Glomerular visceral epithelial cell (primary cell): ENCODE data around the gene DEFB127.
"Not testable (repeated sequence)": the region's sequence is repeated elsewhere in the genome, so short reads cannot be mapped to it uniquely, and the experiment has no call there.

ENCODE experiments used
- DNase-seq: peaks from one replicate; pipeline ENCODE4 v3.0.0-alpha.2; 2016; ENCODE audit errors: extremely low spot score

Gene DEFB127, protein sequence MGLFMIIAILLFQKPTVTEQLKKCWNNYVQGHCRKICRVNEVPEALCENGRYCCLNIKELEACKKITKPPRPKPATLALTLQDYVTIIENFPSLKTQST

DNA sequence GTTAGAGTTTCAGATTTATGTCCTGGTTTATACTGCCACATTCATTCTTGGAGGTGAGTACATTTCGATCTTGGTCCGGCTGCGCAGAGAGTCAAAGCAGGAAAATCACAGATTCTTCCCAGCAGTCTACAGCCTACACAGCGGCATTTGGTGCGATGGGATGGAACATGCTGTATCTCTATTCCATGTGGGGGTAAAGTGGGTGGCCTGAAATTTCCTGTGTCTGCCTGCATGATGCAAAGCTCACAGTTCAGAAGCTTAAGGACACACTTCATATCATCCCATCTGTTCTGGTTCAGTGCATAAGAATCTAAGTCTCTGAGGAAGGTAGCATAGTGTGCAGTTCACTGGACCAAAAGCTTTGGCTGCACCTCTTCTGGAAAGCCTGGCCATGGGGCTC lies at the start of gene DEFB127:
DEFB127 (plus strand) TSS at position 301 of the 400 bp plus-strand sequence; CDS start at position 392, 91 bp downstream.
- no peak for DNase-seq

- DNase-seq: no peak
Measured at GRCh38 chr20:112396-112795, 44.9 kb upstream of the DEFB127 start.

GRCh38 chr20:117518-117917 lies 39.7 kb upstream of the DEFB127 start:
- DNase-seq: no peak

GRCh38 chr20:129786-130323 lies 27.4 kb upstream of the DEFB127 start:
- DNase-seq: not testable (repeated sequence)

DNA sequence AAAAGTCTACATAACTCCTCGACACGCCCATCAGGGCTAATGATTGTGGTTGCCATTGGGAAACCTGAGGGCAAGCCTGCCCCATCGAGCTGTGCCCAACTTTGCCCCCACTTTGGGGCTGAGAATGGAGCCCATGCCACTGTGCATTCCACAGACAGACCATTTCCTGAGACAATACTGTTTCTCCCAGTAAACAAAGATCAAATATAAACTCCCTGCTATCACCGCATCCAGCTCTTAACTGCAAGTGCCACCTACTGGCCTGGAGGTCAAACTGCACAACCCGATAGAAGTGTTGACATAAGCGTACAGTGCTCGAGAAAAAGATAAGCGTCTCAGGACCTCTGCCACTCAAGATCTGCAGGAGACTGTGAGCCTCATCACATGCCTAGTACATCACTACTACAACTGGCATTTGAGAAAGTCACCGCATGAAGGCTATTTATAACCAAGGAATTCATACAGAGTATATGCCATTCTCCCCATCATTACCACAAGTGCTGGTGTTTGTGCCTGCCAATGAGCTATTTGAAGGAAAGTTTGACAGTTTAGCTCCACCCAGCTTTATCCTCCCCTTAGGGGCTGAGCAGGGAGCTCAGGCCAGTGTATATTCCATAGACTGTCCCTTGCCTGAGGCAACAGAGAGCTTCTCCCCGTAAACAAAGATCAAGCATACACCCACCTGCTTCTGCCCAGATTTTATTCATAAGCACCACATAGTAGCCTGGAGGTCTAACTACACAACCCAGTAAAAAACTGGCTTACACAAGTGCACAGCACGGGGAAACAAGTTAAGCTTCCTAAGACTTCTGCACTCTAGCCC lies 19.4 kb upstream of the DEFB127 start:
- DNase-seq: peak; percentile 4

DNA sequence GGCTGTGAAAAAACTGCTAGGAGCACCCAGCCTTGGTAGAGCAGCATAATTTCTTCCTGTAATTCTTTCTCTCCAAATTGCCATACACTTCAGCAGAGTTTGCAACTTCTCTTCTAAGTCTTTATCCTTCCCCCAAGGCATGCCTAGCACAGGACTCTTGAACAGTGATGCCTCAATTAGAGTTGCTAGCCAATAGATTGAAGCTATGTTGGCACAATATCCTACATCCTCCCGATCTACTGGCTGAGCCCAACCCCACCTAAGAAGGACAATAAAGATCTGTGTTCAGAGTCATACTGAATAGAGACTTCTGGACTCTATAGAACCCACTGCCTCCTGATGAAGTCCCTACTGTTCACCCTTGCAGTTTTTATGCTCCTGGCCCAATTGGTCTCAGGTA lies 15.0 kb upstream of the DEFB127 start, which contains the start of gene DEFB126:
DEFB126 (plus strand) TSS at position 301 of the 400 bp plus-strand sequence; CDS start at position 340, 39 bp downstream.
- DNase-seq: no peak

- DNase-seq: no peak
Measured at GRCh38 chr20:145877-146276, 11.4 kb upstream of the DEFB127 start.

GRCh38 chr20:152131-152530 lies 5.1 kb upstream of the DEFB127 start:
- no peak for DNase-seq

- DNase-seq: no peak
Measured at GRCh38 chr20:164618-165017, 7.4 kb downstream of the DEFB127 start.

- DNase-seq: no peak
Measured at GRCh38 chr20:168876-169275, 11.6 kb downstream of the DEFB127 start.

DNA sequence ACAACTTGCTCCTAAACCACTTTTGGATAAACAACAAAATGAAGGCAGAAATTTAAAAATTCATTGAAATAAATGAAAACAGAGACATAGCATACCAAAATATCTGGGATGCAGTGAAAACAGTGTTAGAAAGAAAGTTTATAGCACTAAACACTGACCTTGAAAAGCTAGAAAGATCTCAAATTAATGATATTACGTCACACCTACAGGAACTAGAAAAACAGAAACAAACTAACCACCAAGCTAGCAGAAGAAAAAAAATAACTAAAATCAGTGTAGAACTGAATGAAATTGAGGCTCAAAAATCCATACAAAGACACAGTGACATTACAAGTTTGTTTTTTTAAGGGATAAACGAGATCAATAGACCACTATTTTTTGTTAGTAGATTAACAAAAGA lies 27.0 kb downstream of the DEFB127 start:
- no peak for DNase-seq

DNA sequence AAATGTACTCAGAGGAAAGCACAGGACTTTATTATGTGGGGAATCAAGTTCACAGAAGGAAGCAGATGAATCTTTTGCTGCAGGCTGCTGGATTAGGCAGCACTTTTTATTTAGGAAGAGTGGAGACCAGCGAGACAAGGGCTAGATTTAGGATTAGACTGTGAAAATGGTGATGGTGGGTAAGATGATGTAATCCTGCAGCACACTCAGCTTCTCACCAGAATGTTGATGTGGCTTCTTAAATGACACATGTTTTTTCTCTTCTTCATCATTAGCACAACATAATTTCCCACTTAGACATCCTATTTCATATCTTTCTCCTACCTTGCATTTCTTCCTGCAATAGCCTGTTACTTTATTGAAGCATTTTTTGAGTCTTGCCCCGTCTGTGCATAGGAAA lies 30.5 kb downstream of the DEFB127 start:
- DNase-seq: no peak

DNA sequence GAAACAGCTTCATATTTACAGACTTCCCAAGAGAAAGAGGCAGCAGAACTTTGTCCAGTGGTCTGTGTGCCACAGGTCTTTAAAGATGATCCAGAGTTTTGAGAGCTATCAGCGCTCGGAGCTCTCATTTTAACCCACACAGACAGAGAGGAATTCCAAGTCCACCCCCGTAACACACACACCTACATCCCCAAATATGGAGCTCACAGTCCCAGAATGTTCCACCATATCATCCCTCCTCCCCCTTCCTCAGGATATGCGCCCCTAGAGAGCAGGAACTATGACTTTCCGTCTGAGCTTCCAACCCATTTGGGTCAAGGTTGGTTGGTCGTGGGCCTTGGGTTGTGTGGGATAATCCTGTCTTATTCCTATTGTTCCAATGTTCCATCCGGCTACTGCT lies 32.4 kb downstream of the DEFB127 start, which contains the start of gene DEFB128:
DEFB128 (minus strand) TSS at position 101 of the 400 bp plus-strand sequence; CDS start at position 13, 88 bp downstream.
- DNase-seq: no peak

- no peak for DNase-seq
Measured at GRCh38 chr20:198225-198624, 41.0 kb downstream of the DEFB127 start.

DNA sequence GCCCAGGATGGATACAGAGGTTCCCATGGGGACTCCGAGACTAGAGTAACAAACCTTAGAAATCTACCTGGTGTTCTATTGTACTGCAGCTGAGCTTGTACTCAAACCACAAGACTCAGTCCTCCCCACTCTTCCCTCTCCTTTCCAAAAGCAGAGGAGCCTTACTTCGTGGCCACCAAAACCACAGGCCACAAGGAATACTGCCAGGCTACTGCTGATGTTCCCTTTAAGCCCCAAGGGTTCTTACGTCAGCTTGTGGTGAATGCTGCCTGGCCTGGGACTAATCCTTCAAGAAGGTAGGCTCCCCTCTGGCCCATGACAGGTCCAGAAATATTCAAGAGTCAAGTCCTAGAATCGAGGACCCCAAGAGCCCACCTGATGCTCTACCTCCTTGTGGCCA lies 42.7 kb downstream of the DEFB127 start:
- peak; percentile 33 for DNase-seq

DNA sequence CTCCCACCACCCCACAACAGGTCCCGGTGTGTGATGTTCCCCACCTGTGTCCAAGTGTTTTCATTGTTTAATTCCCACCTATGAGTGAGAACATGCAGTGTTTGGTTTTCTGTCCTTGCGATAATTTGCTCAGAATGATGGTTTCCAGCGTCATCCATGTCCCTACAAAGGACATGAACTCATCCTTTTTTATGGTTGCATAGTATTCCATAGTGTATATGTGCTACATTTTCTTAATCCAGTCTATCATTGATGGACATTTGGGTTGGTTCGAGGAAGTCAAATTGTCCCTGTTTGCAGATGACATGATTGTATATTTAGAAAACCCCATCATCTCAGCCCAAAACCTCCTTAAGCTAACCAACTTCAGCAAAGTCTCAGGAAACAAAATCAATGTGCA lies 46.4 kb downstream of the DEFB127 start:
- DNase-seq: not testable (repeated sequence)
